ENCODE results near the gene YPEL1.
"Not testable (repeated sequence)": the region's sequence is repeated elsewhere in the genome, so short reads cannot be mapped to it uniquely, and the experiment has no call there.

Gene YPEL1

DNA sequence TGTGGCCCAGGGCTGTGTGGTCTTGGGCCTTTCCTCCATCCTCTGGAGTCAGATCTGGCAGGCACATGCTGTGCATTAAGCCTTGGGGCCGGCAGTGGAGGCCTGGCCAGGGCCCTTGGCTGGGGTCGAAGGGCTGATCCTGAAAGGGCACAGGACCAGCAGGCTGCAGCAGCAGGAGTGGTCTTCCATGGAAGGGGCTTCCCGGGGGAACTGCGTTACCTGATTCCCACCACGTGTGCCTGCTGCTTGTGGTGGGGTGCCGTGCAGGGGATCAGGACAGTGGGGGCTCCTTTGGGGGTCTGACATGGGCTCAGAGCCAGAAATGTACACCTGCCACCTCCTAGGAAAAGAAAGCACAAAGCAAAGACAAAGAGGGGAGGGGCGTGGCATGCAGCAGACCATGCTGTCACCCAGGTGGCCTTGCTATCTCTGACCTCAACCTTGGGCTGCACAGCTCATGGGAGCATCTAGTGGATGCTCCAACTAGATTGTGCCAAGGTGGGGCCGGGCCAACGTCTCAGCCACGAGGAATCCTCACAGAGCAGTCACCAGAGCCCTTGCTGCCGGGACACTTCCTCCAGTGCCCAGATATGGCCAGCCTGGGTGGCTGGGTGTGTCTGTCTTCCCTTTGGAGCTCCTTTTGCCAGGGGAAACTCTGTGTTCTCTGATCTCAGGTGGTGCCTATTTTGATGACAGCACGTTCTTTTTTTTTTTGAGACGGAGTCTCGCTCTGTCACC lies 17.9 kb upstream of the YPEL1 start:
- DNase-seq (ENCODE audit: low spot score) = no peak

DNA sequence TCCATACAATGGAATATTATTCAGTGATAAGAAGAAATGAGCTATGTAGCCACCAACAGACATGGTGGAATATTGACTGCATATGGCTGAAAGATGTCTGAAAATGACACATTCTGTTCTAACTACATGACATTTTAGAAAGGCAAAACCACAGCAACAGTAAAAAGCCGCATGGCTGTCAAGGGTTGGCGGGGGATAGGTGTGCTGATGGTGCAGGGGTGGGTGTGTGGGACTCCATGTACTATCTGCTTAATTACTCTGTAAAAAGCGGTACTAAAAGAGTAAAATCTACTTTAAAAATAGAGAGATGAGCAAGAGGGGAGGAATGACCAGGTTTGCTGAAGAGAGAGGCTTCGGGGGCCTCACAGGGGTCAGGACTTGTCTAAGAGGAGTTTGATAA lies 16.7 kb upstream of the YPEL1 start:
- DNase-seq (ENCODE audit: low spot score) = no peak

DNA sequence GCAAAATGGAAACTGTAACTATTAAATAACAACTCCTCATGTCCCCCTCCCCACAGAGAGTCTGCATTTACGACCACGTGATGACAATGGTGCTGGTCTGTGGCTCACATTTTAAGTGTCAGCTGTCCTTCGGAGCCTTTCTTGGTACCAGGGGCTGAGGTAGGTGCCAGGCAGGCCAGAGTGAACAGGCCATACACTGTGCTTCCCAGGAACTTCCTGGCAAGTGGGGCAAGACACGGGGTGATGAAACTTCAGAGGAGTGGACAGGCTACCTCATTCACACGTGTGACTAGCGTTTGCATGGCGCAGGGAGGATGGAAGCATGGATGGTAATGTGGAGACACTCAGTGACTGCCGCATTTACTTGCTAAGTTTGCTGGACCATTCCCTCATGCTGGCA lies 10.4 kb upstream of the YPEL1 start:
- DNase-seq (ENCODE audit: low spot score) = no peak

DNA sequence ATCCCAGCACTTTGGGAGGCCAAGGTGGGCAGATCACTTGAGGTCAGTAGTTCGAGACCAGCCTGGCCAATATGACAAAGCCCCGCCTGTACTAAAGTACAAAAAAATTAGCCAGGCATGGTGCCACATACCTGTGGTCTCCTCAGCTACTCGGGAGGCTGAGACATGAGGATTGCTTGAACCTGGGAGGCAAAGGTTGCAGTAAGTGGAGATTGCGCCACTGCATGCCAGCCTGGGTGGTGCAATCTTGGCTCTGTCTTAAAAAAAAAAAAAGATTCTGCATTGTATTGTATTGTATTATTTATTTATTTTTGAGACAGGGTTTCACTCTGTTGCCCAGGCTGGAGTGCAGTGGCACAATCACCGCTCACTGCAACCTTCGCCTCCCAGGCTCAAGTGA lies 9.3 kb upstream of the YPEL1 start:
- not testable (repeated sequence) for DNase-seq (ENCODE audit: low spot score)

DNA sequence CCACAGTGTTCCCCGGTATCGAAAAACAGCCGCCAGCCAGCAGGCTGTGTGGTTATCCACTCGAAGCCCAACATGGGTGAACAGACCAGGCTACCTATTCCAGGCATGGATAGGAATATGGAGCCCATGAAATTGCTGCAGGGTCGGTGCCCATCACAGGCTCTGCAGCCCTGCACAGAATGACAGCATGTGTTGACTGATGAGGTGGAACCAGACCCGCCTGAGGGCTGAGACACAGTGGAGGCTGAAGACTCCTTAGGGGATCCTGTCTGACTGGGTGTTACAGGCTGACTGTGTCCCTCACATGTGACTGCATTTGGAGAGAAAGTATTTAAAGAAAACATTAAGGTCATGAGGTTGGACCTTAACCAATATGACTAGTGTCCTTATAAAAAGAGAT lies 6.2 kb upstream of the YPEL1 start:
- no peak for DNase-seq (ENCODE audit: low spot score)

DNA sequence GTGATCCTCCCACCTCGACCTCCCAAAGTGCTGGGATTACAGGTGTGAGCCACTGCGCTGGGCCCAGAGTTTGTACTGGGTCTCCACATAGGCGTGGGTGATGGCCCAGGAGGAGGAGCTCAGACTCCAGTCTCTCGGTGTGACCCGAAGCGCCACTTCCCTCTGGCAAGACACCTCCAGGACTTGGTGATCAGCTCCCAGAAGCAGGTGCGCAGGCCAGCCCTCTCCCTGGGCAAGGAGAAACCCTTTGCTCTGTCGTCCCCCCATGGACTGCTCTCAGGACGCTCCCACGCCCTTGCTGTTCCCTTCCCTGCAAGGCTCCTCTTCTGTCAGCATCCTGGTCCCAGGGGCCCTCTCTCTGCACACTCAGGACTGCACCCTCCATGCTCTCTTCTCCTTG lies 5.5 kb upstream of the YPEL1 start:
- DNase-seq (ENCODE audit: low spot score) = no peak

DNA sequence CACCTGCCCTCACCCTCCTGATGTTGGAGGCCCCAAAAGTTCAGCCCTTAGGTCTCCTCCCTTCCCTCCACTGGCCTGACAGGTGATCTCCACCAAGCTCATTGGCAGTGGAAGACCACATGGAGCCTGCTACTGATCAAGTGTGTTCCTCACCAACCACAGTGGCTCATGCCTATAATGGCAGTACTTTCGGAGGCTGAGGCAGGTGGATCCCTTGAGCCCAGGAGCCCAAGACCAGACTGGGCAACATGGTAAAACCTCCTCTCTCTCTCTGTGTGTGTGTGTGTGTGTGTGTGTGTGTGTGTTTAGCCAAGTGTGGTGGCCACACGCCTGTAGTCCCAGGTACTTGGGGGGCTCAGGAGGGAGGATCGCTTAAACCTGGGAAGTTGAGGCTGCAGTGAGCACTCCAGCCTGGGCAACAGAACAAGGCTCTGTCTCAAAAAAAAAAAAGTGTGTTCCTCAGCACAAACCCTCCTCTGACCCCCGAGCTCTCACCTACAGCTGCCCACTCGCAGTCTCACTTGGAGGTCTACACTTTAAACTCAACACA lies 4.3 kb upstream of the YPEL1 start:
- DNase-seq (ENCODE audit: low spot score) = no peak

DNA sequence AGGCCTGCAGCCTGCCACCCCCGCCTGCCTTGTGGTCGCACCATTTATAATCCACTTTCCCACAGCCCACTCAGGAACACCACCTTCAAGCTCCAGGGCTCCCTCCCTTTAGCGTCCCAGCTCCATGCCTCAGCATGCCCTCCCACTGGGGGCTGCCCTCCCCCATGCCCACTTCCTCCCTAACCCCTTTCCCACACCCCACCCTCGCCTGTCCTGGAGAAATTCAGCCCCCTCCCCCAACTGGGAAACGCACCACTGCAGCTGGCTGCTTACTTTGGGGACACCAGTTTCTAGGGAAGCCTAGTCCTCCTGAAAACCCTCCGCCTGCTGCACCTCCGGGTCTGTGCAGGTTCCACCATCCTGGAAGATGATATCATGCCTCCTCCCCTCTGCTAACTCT lies 3.4 kb upstream of the YPEL1 start:
- DNase-seq (ENCODE audit: low spot score) = no peak

DNA sequence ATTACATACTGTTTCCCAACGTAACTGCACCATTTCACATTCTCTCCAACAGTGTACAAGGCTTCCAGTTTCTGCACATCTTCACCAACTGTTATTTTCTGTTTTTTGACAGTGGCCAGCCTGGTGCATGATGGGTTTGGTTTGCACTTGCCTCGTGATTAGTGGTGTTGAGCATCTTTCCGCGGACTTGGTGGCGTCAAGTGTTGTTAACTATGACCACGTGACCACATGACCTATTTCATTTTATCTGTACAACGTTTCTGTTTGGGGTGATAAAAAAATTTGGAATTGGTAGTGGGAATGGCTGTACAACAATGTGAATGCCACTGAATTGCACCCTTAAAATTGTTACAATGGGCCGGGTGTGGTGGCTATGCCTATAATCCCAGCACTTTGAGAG lies 2.5 kb upstream of the YPEL1 start:
- no peak for DNase-seq (ENCODE audit: low spot score)

DNA sequence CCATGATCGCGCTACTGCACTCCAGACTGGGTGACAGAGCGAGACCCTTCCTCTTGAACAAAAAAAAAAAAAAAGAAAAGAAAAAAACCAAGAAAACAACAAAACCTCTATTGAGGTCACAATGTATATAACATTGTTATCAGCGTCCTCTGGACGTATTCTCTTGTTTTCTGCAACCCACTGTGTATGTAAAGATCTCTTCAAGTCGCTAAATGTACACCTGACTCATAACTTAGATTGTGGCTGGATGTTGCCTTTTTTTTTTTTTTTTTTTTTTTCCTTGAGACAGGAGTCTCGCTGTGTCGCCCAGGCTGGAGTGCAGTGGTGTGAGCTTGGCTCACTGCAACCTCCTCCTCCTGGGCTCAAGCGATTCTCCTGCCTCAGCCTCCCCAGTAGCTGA lies 1.4 kb upstream of the YPEL1 start:
- DNase-seq (ENCODE audit: low spot score) = no peak

DNA sequence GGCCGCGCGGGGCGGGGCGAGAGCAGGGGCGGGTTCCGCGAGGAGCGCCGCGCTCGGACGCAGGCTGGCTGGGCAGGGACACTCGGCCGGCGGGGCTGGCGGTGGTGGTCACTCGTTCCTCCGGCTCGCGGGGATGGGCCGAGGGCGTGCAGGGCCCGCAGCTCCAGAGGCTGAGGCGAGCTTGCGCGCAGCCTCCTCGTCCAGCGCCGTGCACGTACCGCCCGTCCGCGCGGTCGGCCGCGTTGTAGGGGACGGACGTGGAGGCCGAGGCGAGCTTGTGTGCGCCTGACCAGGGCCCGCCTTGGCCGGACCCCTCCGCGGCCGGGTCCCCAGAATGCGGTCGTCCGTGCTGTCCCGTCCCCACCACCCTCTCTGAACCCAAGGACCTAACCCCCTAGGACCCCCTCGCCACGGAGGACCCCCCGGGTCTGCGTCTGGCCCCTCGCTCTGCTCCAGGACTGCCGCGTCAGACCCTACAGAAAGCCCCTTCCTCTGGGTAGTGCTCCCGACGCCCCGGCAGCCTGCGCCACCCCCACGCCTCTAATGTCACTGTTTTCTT lies 569 bp upstream of the YPEL1 start:
- no peak for DNase-seq (ENCODE audit: low spot score)

DNA sequence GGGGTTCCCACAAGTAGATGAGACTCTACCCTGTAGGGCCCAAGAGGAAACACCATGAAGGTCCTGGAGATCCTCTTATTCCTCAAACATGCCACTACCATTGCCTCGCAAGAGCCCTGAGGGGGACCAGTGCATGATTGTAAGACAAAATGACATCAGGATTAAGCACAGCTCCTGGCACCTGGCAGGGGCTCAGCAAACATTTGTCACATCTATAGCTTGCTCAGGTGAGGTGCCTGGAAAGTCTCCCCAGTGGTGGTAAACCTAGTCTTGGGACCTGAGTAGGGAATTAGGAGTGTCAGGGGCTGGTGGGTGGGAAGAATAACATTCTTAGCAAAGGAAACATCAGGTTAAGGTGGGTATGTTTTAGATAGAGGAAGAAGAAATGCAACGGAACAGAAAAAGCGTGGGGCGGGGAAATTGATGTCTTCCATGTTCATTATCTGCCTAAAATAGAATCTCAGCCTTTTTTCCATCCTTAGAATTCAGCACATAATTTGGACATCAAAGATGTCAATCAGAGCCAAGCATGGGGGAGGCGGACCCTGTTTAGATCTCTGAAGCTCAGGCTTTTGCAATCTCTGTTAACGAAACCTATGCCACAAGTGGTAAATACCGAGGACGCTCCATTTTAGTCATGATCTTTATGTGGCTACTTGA lies 924 bp downstream of the YPEL1 start:
- no peak for DNase-seq (ENCODE audit: low spot score)

DNA sequence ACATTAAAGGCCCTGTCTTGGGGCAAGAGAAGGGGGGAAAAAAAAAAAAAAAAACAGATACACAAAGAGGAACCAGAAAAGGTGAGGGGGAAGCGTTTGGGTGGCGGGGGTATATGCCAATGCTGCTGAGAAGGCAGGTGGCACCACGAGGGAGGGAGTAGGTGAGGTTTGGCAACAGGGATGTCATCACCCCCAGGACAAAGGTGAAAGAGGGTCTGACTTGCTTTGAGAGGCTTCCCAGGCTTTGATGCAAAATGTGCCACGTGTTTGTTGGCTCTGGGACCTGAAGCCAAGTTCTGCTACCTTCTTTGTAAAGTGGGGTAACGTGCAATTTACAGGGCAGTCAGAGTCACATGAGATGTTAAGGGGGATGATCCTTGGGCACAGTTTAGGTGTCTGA lies 4.1 kb downstream of the YPEL1 start:
- DNase-seq (ENCODE audit: low spot score) = no peak

DNA sequence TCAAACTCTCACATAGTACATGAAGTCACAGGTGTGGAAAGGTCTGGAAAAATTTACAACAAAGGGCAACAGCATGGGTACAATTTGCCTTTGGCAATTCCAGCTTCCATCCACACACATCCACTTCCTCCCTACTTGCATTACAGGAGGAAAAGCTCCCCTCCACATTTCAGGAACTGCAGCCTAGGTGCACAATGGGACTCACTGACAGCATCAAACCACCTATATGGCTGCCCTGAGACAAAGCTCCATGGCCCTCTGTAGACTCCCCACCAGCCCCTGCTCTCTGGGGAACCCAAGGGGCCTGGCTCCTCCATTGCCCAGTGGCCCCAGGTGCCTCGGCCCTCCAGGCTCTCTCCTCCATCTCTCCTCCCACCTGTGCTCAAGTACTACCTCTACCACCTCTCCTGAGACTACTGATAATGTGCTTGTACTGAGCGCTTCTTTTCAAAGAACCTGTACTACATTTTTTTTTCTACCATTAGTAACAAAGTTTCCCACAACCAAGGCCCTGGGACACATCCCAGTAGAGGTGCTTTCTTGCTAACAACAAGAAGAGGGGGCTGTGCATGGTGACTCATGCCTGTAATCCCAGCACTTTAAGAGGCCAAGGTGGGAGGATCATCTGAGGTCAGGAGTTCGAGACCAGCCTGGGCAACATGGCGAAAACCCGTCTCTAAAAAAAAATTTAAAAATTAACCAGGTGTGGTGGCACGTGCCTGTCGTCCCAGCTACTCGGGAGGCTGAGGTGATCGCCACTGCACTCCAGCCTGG lies 4.9 kb downstream of the YPEL1 start:
- no peak for DNase-seq (ENCODE audit: low spot score)

DNA sequence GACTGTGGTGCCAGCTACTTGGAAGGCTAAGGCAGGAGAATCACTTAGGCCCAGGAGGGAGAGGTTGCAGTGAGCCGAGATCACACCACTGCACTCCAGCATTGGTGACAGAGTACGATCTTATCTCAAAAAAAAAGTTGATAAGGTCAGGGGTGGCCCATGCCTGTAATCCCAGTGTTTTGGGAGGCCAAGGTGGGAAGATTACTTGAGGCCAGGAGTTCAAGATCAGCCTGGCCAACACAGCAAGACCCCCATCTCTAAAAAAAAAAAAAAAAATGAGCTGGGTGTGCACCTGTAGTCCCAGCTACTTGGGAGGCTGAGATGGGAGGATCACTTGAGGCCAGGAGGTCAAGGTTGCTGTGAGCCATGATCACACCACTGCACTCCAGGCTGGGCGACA lies 6.4 kb downstream of the YPEL1 start:
- not testable (repeated sequence) for DNase-seq (ENCODE audit: low spot score)

DNA sequence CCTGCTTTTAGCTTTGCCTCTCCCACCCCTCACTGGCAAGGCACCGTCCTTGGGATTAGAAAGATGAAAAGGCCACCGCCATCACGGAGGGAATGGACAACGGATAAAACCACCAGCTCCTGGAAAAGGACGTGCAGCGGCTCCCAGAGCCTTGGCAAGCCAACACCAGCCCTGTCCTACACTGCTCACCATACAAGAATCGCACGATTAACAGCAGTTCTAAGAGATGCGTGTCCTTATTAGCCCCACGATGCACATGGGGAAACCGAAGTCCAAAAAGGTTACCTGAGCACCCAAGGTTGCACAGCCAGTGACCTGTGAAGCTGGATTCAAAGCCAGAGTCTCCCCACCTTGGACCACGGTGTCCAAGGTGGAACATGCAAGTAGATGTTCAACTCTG lies 7.3 kb downstream of the YPEL1 start:
- no peak for DNase-seq (ENCODE audit: low spot score)

DNA sequence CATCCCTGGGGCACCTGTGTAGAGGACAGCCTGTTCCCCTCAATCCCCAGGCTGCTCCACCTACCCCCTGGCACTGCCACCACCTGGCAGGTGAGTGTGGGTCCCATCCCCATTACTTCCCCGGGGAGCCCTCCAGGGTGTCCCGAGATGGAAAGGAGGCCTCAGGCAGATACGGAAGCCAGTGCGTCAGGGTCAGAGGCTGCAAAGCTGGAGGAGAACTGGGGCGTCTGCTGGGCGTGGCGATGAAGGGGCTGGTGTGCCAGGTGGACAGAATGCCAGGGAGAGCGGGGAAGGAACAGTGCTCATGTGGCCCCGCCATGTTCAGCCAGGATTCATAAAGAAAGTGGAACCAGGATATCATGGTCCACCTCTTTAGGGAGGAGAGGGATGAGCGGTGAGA lies 7.8 kb downstream of the YPEL1 start:
- DNase-seq (ENCODE audit: low spot score) = no peak

DNA sequence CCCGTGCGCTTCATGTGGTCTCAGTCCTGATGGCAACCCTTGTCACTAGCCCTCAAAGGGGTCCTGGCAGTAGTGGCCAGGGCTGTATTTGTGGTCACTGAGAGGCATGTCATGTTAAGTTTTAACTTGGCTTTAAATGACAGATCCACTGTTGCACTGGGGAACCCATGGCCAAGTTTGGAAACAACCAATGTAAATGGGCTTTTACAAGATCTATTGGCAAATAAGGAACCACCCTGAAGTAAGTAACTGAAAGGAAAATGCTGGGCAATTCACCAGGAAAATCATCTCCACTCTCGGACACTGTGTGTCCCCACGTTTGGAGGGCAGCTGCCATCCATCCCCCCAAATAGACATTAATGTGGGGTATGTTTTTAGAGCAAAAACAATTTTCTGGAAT lies 8.4 kb downstream of the YPEL1 start:
- no peak for DNase-seq (ENCODE audit: low spot score)

DNA sequence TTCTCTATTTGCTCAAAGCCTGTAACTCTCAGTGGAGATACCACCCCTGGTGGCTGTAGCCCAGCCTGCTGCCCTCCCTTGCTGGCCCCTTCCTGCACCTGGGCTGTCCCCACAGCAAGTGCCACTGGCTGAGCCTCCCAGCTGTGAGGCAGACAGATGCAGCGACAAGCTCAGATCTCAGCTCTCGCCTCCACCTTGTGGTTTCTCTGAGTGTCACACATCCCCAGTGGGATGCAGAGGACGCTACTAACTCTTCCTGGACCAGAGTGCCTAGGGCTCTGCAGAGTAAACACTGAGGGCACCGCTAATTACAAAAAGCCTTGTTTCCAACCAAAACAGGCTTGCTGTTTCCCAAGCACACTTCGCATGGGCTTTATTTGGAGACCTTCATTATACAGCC lies 8.9 kb downstream of the YPEL1 start:
- DNase-seq (ENCODE audit: low spot score) = peak; percentile 52

DNA sequence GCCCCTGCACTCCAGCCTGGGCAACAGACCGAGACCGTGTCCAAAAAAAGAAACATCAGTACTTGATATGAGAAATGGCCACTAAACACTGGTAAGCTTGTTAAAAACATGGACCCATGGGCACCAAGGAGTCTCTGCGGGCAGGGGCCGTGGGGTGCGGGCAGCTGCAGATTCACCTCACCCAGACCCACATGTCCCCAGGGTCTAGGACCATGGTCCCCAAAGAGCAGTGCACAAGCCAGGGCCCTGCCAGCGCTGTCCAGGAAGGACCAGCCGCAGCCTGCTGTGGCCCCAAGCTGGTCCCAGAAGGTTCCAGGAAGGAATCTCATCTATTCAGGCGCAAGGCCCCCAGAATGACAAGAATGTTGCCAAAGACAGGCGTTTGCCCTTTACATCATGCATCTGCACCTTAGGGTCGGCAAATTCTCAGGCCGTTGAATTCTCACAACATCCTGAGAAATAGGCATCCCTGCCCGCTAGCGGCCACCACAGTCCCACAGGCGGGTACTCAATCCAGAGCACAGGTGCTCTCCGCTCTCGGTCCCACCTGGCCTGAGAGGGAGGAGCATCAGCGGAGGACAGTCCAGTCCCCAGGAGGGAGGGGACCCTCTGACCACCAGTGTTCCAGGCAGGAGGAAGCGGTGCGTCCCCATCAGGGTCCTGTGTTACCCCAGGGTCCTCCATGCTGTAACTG lies 9.5 kb downstream of the YPEL1 start:
- DNase-seq (ENCODE audit: low spot score) = no peak

DNA sequence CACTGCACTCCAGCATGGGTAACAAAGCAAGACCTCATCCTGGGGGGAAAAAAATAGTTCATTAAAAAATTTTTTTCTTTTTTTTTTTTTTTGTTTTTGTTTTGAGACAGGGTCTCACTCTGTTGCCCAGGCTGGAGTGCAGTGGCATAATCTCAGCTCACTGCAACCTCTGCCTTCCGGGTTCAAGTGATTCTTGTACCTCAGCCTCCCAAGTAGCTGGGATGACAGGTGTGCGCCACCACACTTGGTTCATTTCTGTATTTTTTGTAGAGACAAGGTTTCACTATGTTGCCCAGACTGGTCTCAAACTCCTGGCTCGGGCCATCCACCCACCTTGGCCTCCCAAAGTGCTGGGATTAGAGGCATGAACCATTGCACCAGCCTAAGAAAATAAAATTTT lies 11.1 kb downstream of the YPEL1 start:
- not testable (repeated sequence) for DNase-seq (ENCODE audit: low spot score)

All from germinal center (tissue), 1 donor.